K562 (cell line): ENCODE results near the gene DAPL1. TPM values are rescaled to one million over a fixed set of nuclear protein-coding genes. Genes with fewer than 3 reads are reported as not detected.

Experiments used
- ATAC-seq: fragments of 200-7000 bp; cut with Tn5 transposase; 3 replicates; pipeline ENCODE4 v1.9.1; 2020; ENCODE audit warnings: moderate library complexity
- BruUV-seq: library from RNA; stranded (reverse); fragments of 400-500 nt; replicated peaks from 2 replicates; lab custom pipeline; 2021; lab: Mats Ljungman, UMichigan
- CTCF ChIA-PET: fragments of 300-600 bp; formaldehyde crosslinking; extraction: SDS; loops from one replicate; lab custom pipeline; 2021; ENCODE audit warnings: low intra/inter-chr PET ratio; lab: Yijun Ruan, JAX
- POLR2A ChIA-PET: fragments of 300-600, 350-650 bp; sonication (Branson Sonifier 250); formaldehyde crosslinking; extraction: SDS; loops from one replicate; lab custom pipeline; 2021; ENCODE audit warnings: antibody characterized with exemption, inconsistent platforms; lab: Yijun Ruan, JAX
- DNase-seq, 4 experiments: peaks; one replicate each; pipeline versions ENCODE4 v3.0.0 to v3.0.0-alpha.2; 2011 to 2018; ENCODE audit warnings: low spot score in 3 of 4, mixed read lengths in 3 of 4; ENCODE audit errors: extremely low read depth in 1 of 4
- FAIRE-seq: peaks from 2 replicates; lab custom pipeline; 2011; peaks lifted over from hg19 to GRCh38; lab: Jason Lieb, UNC
- H2AFZ ChIP-seq: 2 replicates; pipeline ENCODE4 v1.6.0; 2011; ENCODE audit warnings: low read depth, low read length, control low read depth, inconsistent platforms
- H3K27ac ChIP-seq: fragments of 200-600 bp; 3 replicates; pipeline ENCODE4 v1.8.0; 2011; ENCODE audit warnings: low read depth, mild to moderate bottlenecking, control low read depth, inconsistent platforms, low read length, moderate library complexity, mixed read lengths; ENCODE audit errors: extremely low read depth
- H3K27me3 ChIP-seq, 2 experiments: fragments of 300-600 bp in 1 of 2; 2 replicates in 1 of 2; 3 replicates in 1 of 2; pipeline versions ENCODE4 v1.6.0 to v1.8.0; 2011; ENCODE audit warnings: inconsistent platforms in 2 of 2, low read length in 2 of 2, mild to moderate bottlenecking in 1 of 2, mixed read lengths in 1 of 2, moderate library complexity in 1 of 2; ENCODE audit not compliant: control insufficient read depth in 2 of 2, insufficient read depth in 2 of 2
- H3K36me3 ChIP-seq: fragments of 300-600 bp; 3 replicates; pipeline ENCODE4 v1.8.0; 2011; ENCODE audit warnings: mild to moderate bottlenecking, low read length, inconsistent platforms; ENCODE audit not compliant: control insufficient read depth, insufficient read depth
- H3K4me1 ChIP-seq, 2 experiments: fragments of 200-600 bp in 1 of 2; replicated peaks in 1 of 2; 2 replicates in 1 of 2; 3 replicates in 1 of 2; pipeline versions ENCODE4 v1.5.1 to v1.8.0; 2011; ENCODE audit warnings: inconsistent platforms in 2 of 2, low read length in 2 of 2, mild to moderate bottlenecking in 1 of 2, mixed read lengths in 1 of 2, moderate library complexity in 1 of 2; ENCODE audit not compliant: control insufficient read depth in 2 of 2, insufficient read depth in 2 of 2
- H3K4me2 ChIP-seq: 2 replicates; pipeline ENCODE4 v1.6.1; 2011; ENCODE audit warnings: low read length, control low read depth, inconsistent platforms, mixed read lengths; ENCODE audit not compliant: insufficient read depth
- H3K4me3 ChIP-seq: fragments of 200-600 bp; sonication (generic), shearing (Covaris generic); 2 replicates; pipeline ENCODE4 v1.5.1; 2016; ENCODE audit warnings: control low read depth, inconsistent platforms
- H3K79me2 ChIP-seq: fragments of 200-600 bp; 3 replicates; pipeline ENCODE4 v1.8.0; 2011; ENCODE audit warnings: low read length, inconsistent platforms; ENCODE audit not compliant: control insufficient read depth, insufficient read depth
- H3K9ac ChIP-seq, 2 experiments: 2 replicates each; pipeline versions ENCODE4 v1.6.0 to v1.6.1; 2011; ENCODE audit warnings: low read depth in 2 of 2, low read length in 2 of 2, control low read depth in 1 of 2, inconsistent platforms in 1 of 2, mild to moderate bottlenecking in 1 of 2, mixed read lengths in 1 of 2; ENCODE audit not compliant: insufficient read depth in 1 of 2
- H3K9me1 ChIP-seq: one replicate; pipeline ENCODE4 v1.6.0; 2011; ENCODE audit warnings: inconsistent platforms, mild to moderate bottlenecking, low read length, moderate library complexity; ENCODE audit not compliant: control insufficient read depth, insufficient read depth
- H3K9me3 ChIP-seq: replicated peaks from 2 replicates; pipeline ENCODE4 v1.5.1; 2011; ENCODE audit warnings: low read depth, low read length, inconsistent platforms; ENCODE audit not compliant: control insufficient read depth, insufficient read depth
- H4K20me1 ChIP-seq: replicated peaks from 2 replicates; pipeline ENCODE4 v1.6.1; 2011; ENCODE audit warnings: low read length, inconsistent platforms, mixed read lengths; ENCODE audit not compliant: control insufficient read depth, insufficient read depth
- MBD2 ChIP-seq: sonication (generic); IDR thresholded peaks from 2 replicates; pipeline ENCODE4 v1.6.1; 2016; ENCODE audit warnings: low read depth, borderline replicate concordance
- XRCC4 ChIP-seq: IDR thresholded peaks from one replicate; pipeline ENCODE4 v1.6.1; 2011; ENCODE audit not compliant: insufficient read depth, insufficient read length; ENCODE audit errors: extremely low read depth
- ZBTB43 ChIP-seq: sonication (generic); formaldehyde crosslinking; IDR thresholded peaks from 2 replicates; pipeline ENCODE4 v1.8.0; 2023; ENCODE audit warnings: mild to moderate bottlenecking, missing genetic modification reagents
- WGBS: fragments of 100-300 bp; shearing (Covaris generic); methylation state at CpG from one replicate; pipeline ENCODE4 v1.1.6; 2016; ENCODE audit warnings: low coverage, mixed read lengths; ENCODE audit not compliant: insufficient coverage; ENCODE audit errors: missing lambda C conversion rate; 5-methylcytosine and 5-hydroxymethylcytosine counted together
- in situ Hi-C: fragments of 300-500 bp; cut with MboI; formaldehyde crosslinking; loops from 4 replicates; pipeline ENCODE4 v1.15.0; 2018; ENCODE audit warnings: inconsistent platforms, mixed read lengths
- intact Hi-C: fragments of 100-400 bp; cut with micrococcal nuclease; formaldehyde crosslinking; loops from 2 replicates; pipeline ENCODE4 v1.14.2; 2022
- polyA plus RNA-seq, 8 experiments: library from polyadenylated mRNA; depleted of rRNA in 4 of 8; stranded (reverse) in 5 of 8; unstranded in 3 of 8; fragments of >200 nt; fragmentation: Nextera tagmentation in 2 of 8; fragmentation: Illumina TruSeq in 1 of 8; extraction: Ambion mirVana in 2 of 8; extraction: Trizol in 1 of 8; gene quantifications; 2 replicates each; pipeline versions ENCODE4 v1.2.1 to v1.2.3, GENCODE V29; 2011 to 2014; ENCODE audit warnings: inconsistent platforms in 1 of 8, missing spikeins in 1 of 8
- total RNA-seq, 7 experiments: library from RNA; depleted of rRNA in 6 of 7; stranded (reverse); fragments of >200 nt in 6 of 7; fragmentation: Illumina TruSeq in 2 of 7; extraction: Trizol in 2 of 7; gene quantifications; 2 replicates each; pipeline versions ENCODE4 v1.2.1 to v1.2.3, GENCODE V29; 2011 to 2021; ENCODE audit warnings: low replicate concordance in 1 of 7

DAPL1 gene
- total and polyA plus RNA-seq, 9 of the 15 experiments (the other 6 are each of a cell fraction or from before 2014, with no cell fraction given), result not detected

DNA sequence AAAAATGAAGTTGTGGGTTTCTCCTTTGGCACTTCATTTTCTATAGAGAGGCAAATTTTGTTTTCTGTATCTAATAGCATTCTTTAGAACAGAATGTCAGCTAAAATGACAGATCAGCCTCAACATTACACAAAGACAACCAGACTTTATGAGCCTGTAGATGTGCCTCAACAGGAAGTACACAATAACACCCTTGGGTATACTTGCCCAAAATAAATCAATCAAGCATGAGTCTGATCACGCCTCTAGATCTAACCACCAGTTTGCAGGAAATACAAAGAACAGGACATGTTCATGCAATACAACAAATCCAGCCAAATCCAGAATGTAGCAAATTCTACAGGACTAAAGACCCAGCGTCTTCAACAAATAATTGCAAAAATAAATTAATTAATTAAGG, 11.2 kb upstream of the DAPL1 start (continued):
- no peak for TF ChIP-seq XRCC4

- no peaks in the 10 kb centered on the region; the same call in 1 of the 2 replicates for H3K9me3 ChIP-seq
- intact Hi-C loops (no loop called here), in situ Hi-C loops (no loop called here)
- no peaks in the 10 kb centered on the region for H4K20me1 ChIP-seq
- 0% methylated on average over 8 of the region's 8 CpGs for WGBS
- H3K4me2 ChIP-seq, result no peak overlapping the region
- no peaks in the 10 kb centered on the region for H3K4me1 ChIP-seq
- BruUV-seq, result no TSS peak
- H3K36me3 ChIP-seq, result no peaks in the 10 kb centered on the region
- TF ChIP-seq ZBTB43 (CRISPR knock-in tag), result no peak
- TF ChIP-seq MBD2, result no peak
- H3K4me3 ChIP-seq, result no peak overlapping the region
- CTCF ChIA-PET, result no interaction called here
- no peaks in the 10 kb centered on the region for H3K9me1 ChIP-seq
- H3K27ac ChIP-seq, result no peak overlapping the region
- ATAC-seq, result no peak
- no peak overlapping the region for H2AFZ ChIP-seq
- no peak overlapping the region for H3K9ac ChIP-seq
- POLR2A ChIA-PET, result no interaction called here
- DNase-seq, result no peak
- H3K27me3 ChIP-seq, result peaks cover 10 to 14% of the 10 kb centered on the region in 2 experiments
- FAIRE-seq, result no peak
- no peaks in the 10 kb centered on the region for H3K79me2 ChIP-seq
These were observed 8.2 kb upstream of the DAPL1 start for GRCh38 chr2:158786897-158787296.
